Stimulated activated CD8-positive, alpha-beta memory T cell treated with anti-CD3 and anti-CD28 coated beads, Interleukin-15, amount 100 ng/mL, for 1 hour (primary cell): ENCODE data around the gene GALNT2.

Experiments
- DNase-seq: peaks from one replicate; pipeline ENCODE4 v3.0.0-alpha.2; 2020; ENCODE audit warnings: low read depth

Gene GALNT2

GRCh38 chr1:230186874-230187273, 119.8 kb downstream of the GALNT2 start:
- DNase-seq = no peak

GRCh38 chr1:230187290-230187689, 120.3 kb downstream of the GALNT2 start:
- DNase-seq = no peak

GRCh38 chr1:230188826-230189225, 121.8 kb downstream of the GALNT2 start:
- DNase-seq = no peak

GRCh38 chr1:230189341-230189740, 122.3 kb downstream of the GALNT2 start:
- no peak for DNase-seq

- no peak for DNase-seq
These were observed 122.8 kb downstream of the GALNT2 start for GRCh38 chr1:230189824-230190223.

- DNase-seq = no peak
These were observed 124.2 kb downstream of the GALNT2 start for GRCh38 chr1:230191079-230191804.

- DNase-seq = no peak
These were observed 124.8 kb downstream of the GALNT2 start for GRCh38 chr1:230191855-230192254.

GRCh38 chr1:230194525-230194924, 127.5 kb downstream of the GALNT2 start:
- no peak for DNase-seq

- no peak for DNase-seq
These were observed 128.2 kb downstream of the GALNT2 start for GRCh38 chr1:230195199-230195598.

- no peak for DNase-seq
These were observed 129.0 kb downstream of the GALNT2 start for GRCh38 chr1:230196077-230196476.

- no peak for DNase-seq
These were observed 130.9 kb downstream of the GALNT2 start for GRCh38 chr1:230197644-230198567.

- no peak for DNase-seq
These were observed 132.0 kb downstream of the GALNT2 start for GRCh38 chr1:230199034-230199433.

GRCh38 chr1:230199554-230199953, 132.5 kb downstream of the GALNT2 start:
- DNase-seq = no peak

- no peak for DNase-seq
These were observed 133.2 kb downstream of the GALNT2 start for GRCh38 chr1:230200276-230200675.

- DNase-seq = no peak
These were observed 134.4 kb downstream of the GALNT2 start for GRCh38 chr1:230201445-230201844.

- no peak for DNase-seq
These were observed 137.8 kb downstream of the GALNT2 start for GRCh38 chr1:230204842-230205241.

GRCh38 chr1:230205719-230206198, 138.7 kb downstream of the GALNT2 start:
- no peak for DNase-seq

GRCh38 chr1:230206207-230206606, 139.2 kb downstream of the GALNT2 start:
- no peak for DNase-seq

- no peak for DNase-seq
These were observed 139.9 kb downstream of the GALNT2 start for GRCh38 chr1:230206976-230207375.

GRCh38 chr1:230207598-230207997, 140.6 kb downstream of the GALNT2 start:
- DNase-seq = no peak

GRCh38 chr1:230208619-230209261, 141.7 kb downstream of the GALNT2 start:
- DNase-seq = no peak

GRCh38 chr1:230210326-230210980, 143.4 kb downstream of the GALNT2 start:
- DNase-seq = no peak
